GM12891 (cell line): ENCODE measurements around the gene SVOPL.

ENCODE experiments used
- POLR2A ChIP-seq: IDR thresholded peaks from 2 replicates; pipeline ENCODE4 v1.6.1; 2011; ENCODE audit warnings: low read depth, low read length, control low read depth
- TAF1 ChIP-seq: IDR thresholded peaks from 2 replicates; pipeline ENCODE4 v1.6.1; 2011; ENCODE audit warnings: low read depth, low read length, control low read depth

GRCh38 chr7:138565451-138566114, 135.6 kb downstream of the SVOPL start:
- no peak for TF ChIP-seq TAF1
- TF ChIP-seq POLR2A, result no peak
